Glomerular visceral epithelial cell (primary cell): Measurements from ENCODE around the gene SMIM41.

Experiments
- DNase-seq: peaks from one replicate; pipeline ENCODE4 v3.0.0-alpha.2; 2016; ENCODE audit errors: extremely low spot score

The SMIM41 gene

DNA sequence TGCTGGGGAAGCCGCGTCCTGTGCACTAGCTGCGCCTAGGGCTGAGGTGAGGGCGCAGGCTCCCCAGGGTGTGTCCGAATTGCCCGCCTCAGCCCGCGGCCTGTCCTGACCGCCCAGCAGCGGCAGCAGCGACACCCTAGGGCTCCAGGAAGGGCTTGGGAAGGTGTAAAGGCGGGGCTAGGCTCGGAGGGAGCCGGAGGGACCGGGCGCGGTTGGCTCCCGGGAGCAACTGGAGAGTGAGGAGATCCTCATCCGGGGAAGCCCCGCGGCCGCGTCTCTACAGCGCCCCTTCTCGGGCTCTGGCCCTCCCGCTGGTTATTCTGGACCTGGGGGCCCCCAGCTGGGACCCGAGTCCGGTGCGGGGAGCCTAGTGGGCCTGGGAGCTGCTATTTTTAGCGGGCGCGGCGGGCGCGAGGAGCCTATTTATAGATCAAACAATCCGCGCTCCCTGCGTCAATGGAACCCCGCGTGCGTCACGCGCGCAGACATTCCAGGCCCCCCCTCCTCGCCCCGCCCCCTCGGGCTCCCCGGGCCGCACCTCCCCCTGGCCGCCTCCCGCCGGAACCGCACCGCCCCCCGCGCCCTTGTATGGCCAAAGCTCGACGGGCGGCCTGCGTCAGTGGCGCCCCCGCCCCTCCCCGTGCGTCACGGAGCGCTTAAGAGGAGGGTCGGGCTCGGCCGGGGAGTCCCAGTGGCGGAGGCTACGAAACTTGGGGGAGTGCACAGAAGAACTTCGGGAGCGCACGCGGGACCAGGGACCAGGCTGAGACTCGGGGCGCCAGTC, 28.6 kb upstream of the SMIM41 start, which contains the start of gene NR4A1:
Gene NR4A1 (plus strand): TSS at position 685 of the 784 bp plus-strand sequence. CDS start 2,887 bp downstream, outside the sequence.
- peak; percentile 90 for DNase-seq

DNA sequence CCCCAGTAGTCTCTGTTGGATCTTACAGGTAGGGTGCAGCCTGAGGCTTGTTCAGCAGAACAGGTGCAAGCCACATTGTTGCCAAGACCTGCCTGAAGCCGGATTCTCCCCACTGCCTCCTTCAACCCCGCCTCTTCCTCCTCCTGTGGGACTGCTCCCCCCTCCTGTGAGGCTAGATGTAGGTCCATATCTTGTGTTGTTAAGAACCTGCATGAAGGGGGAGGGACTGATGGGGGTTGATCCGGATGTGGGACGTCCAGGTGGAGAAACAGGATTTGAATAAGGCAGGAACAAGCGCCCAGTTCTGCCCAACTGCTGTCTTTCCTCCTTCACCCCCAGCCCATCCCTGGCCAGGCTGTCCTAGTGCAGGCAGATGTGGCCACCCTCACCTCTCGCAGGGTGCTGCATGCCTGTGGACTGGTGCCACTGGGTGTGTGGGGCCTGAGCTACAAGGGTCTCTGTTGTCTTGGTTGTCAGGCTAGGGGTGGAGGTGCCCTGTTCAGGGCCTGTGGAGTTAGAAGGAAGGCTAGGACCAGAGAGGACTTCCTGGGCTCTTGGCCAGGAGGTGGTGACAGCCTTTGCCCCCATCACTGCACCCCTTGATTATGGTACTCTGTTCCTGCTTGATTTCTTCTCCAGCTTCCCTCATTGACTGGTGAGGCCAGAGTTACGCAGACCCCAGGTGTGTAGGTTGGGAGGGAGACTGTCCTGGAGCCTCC, 26.9 kb upstream of the SMIM41 start:
- DNase-seq, result no peak

DNA sequence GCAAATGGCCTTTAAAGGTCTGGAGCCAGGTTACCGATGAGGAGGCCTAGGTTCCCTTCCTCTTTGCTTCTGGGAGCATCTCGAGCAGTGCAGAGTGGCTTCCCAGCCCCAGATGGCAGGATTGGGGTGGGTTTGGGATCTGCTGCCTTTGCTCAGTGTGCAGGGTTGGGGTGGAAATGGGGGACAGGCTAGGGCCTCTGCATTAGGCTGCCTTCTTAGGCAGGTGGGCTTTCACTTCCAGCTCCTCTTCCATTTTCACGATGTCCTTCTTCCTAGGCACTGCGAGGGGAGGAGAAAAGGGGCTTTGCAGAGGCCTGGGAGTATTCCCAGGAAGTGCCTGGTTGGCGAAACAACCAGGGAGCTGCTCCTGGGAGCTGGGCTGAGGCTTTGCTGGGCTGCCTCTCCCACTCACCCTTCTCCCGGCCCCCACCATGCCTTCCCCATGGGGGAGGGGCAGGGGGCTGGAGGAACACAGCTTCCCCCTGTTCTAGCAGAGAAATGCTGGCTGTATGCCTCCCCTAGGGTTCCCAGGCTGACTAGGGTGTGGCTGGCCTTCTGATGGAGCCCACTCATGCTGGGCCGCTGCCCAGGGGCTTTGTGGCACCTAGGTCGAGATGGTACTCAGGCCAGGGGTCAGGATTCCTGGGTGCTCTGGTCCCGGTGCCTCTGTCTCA, 25.8 kb upstream of the SMIM41 start:
- no peak for DNase-seq

DNA sequence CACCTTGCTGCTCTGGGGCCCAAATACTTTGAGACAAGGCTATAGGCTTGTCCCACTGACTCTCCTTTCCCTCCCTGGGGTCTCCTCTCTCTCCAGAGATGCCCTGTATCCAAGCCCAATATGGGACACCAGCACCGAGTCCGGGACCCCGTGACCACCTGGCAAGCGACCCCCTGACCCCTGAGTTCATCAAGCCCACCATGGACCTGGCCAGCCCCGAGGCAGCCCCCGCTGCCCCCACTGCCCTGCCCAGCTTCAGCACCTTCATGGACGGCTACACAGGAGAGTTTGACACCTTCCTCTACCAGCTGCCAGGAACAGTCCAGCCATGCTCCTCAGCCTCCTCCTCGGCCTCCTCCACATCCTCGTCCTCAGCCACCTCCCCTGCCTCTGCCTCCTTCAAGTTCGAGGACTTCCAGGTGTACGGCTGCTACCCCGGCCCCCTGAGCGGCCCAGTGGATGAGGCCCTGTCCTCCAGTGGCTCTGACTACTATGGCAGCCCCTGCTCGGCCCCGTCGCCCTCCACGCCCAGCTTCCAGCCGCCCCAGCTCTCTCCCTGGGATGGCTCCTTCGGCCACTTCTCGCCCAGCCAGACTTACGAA, 25.2 kb upstream of the SMIM41 start:
- DNase-seq, result no peak

DNA sequence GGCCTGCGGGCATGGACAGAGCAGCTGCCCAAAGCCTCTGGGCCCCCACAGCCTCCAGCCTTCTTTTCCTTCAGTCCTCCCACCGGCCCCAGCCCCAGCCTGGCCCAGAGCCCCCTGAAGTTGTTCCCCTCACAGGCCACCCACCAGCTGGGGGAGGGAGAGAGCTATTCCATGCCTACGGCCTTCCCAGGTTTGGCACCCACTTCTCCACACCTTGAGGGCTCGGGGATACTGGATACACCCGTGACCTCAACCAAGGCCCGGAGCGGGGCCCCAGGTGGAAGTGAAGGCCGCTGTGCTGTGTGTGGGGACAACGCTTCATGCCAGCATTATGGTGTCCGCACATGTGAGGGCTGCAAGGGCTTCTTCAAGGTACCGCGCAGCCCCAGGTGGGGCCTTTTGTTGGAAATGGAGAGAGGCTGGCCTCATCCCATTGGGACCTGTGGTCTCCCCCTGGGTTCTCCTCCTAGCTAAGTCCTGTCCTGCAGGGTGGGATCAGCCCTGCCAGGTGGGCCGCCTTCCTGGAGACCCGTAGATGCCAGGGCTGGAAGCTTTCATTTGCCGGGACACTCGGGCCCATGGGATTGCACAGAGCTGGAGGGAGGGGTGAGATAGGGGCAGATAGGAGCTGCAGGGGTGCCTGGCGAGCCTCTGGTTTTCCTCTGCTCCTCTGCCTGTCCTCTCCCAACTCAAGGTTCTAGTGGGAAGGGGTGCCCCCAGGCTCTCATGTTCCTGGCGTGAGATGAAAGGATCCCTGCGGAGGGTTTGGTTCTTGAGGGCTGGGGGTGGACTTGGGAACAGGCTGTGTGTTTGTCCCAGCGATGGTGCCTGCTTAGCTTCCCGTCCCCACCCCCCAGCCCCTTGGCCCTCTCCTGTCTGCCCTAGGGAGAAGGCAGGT, 24.4 kb upstream of the SMIM41 start:
- no peak for DNase-seq

DNA sequence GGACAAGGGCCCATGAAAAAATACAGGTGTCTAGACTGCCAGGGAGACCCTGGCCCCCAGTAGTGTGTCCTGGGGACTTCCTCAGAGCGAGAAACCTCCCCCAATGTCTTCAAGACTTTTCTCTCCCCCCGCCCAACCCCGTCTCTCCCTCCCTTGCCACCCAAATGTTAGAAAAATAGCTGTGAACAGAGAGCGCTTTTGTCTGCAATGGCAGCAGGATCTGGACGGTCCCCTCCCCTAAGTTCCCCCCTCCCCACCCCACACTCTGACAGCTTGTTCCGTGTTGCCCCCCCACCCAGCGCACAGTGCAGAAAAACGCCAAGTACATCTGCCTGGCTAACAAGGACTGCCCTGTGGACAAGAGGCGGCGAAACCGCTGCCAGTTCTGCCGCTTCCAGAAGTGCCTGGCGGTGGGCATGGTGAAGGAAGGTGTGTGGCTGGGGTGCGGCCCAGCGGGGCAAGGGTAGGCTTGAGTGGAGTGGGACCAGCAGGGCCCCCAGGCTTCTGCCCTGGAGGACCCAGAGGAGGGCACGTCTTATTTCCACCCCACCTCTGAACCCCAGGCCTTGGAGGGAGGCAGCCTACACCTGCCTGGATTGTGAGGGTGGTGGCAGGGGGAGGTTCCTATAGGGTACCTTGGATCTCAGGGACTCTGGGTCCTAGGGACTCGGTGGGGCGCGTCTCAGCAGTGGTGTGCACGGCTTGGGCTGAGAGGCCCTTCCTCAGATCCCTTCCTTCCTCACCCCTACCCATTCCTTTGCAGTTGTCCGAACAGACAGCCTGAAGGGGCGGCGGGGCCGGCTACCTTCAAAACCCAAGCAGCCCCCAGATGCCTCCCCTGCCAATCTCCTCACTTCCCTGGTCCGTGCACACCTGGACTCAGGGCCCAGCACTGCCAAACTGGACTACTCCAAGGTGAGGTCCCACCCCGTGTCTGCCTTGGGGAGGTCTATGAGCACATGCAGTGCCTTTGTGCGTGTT, 23.5 kb upstream of the SMIM41 start:
- DNase-seq, result no peak

DNA sequence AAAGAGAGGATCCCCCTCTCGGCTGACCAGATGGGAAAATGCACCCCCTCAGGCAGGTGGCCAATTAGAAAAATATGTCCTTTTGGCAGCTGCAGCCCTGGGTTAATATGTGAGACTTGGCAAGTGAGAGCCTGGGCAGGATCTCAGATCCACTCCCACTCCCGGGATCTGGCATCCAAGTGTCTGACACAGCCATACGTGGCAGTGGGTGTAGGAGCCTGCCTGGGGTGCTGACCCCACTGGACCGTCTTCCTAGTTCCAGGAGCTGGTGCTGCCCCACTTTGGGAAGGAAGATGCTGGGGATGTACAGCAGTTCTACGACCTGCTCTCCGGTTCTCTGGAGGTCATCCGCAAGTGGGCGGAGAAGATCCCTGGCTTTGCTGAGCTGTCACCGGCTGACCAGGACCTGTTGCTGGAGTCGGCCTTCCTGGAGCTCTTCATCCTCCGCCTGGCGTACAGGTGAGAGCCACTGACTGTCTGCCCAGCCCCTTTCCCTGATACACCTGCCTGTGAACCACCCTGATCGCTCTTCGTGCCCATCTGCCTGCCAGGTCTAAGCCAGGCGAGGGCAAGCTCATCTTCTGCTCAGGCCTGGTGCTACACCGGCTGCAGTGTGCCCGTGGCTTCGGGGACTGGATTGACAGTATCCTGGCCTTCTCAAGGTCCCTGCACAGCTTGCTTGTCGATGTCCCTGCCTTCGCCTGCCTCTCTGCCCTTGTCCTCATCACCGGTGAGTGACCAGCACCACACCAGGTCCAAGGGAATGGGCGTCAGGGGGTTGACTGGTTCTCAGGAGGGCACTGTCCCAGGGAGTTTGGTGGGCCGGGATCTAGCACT, 22.5 kb upstream of the SMIM41 start:
- DNase-seq, result no peak

DNA sequence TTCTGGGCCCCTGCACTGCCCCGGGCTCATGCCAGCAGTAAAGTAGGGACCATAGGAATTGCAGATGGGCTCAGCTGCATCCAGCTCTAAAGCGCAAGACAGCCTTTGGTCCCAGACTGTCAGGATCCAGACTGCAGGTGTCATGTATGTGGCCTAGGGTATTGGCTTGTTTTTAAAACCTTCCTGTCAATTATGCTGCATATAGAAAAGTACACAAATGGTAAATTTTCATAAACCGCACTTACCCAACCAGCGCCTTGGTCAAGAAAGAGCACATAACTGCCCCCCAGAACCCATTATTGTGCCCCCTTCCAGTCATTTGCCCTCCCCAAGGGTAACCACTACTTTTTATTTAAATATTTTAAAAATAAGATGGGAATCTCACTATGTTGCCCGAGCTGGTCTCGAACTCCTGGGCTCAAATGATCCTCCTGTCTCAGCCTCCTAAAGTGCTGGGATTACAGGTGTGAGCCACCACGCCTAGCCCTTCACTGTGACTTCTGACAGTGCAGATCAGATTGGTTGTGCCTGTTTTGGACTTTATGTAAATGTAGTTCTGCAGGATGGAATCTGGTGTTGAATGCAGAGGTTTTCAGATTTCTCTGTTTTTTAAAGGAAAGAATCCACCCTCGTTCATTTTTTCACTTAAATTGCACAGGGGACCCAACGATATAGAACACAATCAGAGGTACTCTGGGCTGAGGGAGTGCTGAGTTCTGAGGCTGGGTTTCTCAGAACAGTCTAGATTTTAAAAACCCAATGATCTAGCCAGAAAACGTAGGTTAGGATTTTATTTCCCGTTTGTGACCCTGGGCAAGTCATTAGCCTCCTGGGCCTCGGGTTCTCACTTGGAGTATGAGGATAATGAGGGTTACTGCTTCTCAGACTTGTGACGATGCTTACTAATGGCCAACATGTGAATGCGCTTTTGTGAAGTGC, 21.6 kb upstream of the SMIM41 start:
- DNase-seq, result no peak

DNA sequence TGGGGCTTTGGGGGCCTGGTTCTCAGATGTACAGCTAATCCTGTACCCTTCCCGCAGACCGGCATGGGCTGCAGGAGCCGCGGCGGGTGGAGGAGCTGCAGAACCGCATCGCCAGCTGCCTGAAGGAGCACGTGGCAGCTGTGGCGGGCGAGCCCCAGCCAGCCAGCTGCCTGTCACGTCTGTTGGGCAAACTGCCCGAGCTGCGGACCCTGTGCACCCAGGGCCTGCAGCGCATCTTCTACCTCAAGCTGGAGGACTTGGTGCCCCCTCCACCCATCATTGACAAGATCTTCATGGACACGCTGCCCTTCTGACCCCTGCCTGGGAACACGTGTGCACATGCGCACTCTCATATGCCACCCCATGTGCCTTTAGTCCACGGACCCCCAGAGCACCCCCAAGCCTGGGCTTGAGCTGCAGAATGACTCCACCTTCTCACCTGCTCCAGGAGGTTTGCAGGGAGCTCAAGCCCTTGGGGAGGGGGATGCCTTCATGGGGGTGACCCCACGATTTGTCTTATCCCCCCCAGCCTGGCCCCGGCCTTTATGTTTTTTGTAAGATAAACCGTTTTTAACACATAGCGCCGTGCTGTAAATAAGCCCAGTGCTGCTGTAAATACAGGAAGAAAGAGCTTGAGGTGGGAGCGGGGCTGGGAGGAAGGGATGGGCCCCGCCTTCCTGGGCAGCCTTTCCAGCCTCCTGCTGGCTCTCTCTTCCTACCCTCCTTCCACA, 20.7 kb upstream of the SMIM41 start:
- DNase-seq, result no peak

DNA sequence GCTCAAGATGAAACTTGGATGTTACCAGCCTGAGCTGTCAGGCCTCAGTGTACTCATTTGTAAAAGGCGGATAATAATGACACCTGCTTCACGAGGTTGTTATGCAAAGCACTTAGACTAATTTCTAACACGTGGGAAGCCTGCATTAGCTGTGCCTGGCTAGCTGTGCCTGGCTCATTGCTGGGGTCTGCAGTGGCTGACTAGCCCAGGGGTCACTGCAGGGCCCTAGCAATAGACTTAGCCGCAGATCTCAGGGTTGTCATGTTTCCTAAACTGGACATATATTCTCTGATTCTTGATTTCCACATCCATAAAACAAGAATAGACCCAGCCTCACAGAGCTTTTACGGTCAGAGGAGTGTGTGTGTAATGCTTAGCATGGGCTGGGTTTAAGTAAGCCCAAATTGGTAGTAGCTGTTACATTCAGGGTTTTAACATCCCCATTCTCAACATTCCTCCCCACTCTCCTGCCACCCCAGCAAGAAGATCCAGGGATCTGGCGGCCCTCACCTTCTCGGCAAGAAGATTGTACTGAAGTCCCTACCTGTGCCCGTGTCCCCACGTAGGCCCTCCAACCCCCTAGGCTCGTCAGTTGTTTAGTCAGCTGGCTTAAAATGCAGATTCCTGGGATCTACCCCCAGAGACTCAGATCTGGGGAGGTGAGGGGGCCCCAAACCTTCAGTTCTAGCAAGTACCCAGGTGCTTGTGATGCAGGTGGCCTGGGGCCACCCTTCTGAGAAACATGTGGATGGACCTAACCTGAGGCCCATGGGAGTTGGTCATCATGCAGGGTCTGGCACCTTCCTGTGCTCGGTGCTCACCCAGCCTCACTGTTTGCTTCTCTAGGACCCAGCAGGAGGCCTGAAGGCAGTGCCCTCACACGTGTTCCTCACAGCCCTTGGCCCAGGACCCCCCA, 19.7 kb upstream of the SMIM41 start:
- no peak for DNase-seq

DNA sequence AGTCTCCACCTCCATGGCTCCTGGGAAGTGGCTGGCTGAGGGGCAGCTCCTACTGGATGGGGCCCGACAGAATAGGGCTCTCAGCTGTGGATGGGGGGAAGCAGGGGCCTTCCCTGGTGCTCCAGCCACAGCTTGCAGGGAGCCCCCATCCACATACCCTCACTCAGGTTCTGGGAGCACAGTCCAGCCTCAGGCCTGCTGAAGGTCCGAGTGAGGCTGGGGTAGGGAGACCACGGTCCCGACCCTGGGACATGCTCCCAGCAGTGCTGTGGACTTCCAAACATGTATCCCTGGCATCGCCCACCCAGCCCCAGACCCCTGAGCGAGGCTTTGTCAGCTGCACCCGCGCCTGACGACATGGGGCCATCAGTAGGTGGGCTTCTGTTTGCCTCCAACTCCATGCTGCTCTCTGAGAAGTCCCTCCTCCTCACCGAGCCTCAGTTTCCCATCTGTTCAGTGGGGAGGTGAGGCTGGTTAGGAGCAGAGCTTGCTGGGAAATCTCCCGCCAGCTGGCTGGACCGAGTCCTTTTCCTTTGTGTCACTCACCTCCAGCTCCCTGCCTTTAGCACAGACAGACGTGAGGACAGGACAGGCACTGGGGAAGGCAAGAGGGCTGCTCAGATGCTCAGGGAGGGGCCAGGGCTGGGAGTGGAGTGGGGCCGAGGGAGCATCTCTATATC, 18.9 kb upstream of the SMIM41 start:
- no peak for DNase-seq

DNA sequence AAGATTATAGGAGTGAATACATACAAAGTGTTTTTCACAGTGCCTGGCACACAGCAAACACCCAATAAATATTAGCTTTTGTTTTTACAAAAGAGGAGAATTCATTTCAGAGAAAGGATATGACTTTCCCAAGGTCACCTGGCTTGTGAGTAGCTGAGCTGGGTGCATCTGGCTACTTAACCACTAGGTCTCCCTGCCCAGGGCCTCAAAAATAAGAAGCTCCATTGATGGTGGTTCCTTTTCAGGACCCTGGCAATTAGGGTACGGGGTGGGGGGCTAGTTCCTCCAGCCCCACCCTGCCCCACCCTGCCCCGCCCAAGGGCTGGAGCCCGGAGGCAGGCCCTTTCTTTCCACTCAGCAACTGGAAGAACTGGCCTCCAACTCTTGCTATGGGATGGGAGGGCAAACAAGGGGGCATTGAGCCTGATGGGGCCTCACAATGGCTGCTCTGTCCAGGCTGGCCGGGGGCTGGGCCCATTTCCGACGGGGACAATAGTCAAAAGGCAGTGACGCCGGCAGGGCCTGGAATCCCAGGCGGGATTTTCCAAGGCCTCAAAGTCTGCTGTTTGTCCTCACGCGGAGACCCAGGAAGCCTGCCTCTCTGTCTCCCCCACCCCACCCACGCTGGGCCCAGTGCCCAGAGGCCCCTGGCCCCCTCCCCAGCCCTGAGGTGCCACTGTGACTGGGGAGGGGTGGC, 17.9 kb upstream of the SMIM41 start:
- no peak for DNase-seq

DNA sequence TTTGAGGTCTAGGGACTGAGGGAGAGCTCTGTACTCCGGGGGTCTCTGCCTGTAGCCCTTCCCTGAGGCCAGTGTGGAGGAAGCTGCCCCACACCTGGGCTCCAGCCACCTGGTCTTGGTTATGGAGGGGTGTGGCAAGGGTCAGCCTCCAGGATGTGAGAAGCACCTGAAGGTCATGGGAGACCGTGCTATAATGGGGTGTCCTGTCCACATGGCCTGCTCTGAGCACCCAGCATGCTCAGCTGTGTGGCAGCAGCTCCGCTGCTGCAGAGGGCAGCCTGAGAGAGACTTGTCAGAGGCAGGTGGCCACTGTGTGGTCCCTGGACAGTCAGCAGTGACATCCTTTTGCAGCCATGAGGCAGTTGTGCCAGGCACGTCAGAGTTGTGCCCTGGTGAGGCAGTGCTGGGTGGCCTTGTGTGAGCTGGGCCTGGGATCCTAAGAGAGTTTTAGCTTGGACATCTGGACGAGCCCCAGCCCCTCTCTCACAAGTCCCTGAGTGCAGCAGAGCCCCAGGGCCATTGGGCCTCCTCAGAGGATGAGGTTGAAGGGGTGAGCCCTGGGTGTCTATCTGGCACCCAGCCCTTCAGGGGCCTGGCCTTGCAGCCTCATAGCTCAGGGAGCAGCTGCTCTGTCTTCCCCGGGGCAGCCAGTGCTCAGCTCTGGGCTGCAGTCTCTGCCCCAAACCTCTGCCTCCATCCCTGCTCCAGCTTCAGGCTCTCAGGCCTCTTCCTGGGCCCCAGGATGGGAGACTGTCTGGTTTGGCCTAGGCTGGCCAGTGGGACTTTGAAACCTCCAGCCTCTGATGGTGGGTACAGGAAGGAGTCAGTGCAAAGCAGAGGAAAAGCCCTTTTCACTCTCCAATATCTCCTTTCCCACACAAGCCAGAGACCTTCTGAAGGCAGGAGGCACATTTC, 17.1 kb upstream of the SMIM41 start:
- DNase-seq, result no peak
